ENCODE data around the gene ZKSCAN1.

ZKSCAN1 gene

GRCh38 chr7:100053215-100053614 is 37.8 kb downstream of the ZKSCAN1 start:
- peaks cover 11% of the 10 kb centered on the region for H3K4me1 ChIP-seq (ENCODE audit: control insufficient read depth, insufficient read depth, low read length, poor library complexity, severe bottlenecking)
- H3K9me3 ChIP-seq (ENCODE audit: control insufficient read depth, low read length), result no peaks in the 10 kb centered on the region
- no peak overlapping the region for H3K27ac ChIP-seq (ENCODE audit: insufficient read depth, low read length, poor library complexity, severe bottlenecking)
- peaks cover 16% of the 10 kb centered on the region for H3K36me3 ChIP-seq (ENCODE audit: control insufficient read depth, insufficient read depth, low read length)
- DNase-seq, result no peak
- H3K4me3 ChIP-seq (ENCODE audit: insufficient read depth, low read depth, low read length, poor library complexity, severe bottlenecking), result no peak overlapping the region
- no peaks in the 10 kb centered on the region for H3K27me3 ChIP-seq (replicated peaks; ENCODE audit: control insufficient read depth, insufficient read depth, low read length, poor library complexity, severe bottlenecking)

GRCh38 chr7:100057006-100057405 is 41.6 kb downstream of the ZKSCAN1 start:
- no peaks in the 10 kb centered on the region for H3K4me1 ChIP-seq (ENCODE audit: control insufficient read depth, insufficient read depth, low read length, poor library complexity, severe bottlenecking)
- no peaks in the 10 kb centered on the region for H3K27me3 ChIP-seq (replicated peaks; ENCODE audit: control insufficient read depth, insufficient read depth, low read length, poor library complexity, severe bottlenecking)
- peaks cover 23% of the 10 kb centered on the region for H3K36me3 ChIP-seq (ENCODE audit: control insufficient read depth, insufficient read depth, low read length)
- no peaks in the 10 kb centered on the region for H3K9me3 ChIP-seq (ENCODE audit: control insufficient read depth, low read length)
- H3K4me3 ChIP-seq (ENCODE audit: insufficient read depth, low read depth, low read length, poor library complexity, severe bottlenecking), result no peak overlapping the region
- DNase-seq, result no peak
- no peak overlapping the region for H3K27ac ChIP-seq (ENCODE audit: insufficient read depth, low read length, poor library complexity, severe bottlenecking)

- H3K9me3 ChIP-seq (ENCODE audit: control insufficient read depth, low read length), result no peaks in the 10 kb centered on the region
- H3K36me3 ChIP-seq (ENCODE audit: control insufficient read depth, insufficient read depth, low read length), result peaks cover 29% of the 10 kb centered on the region
- no peak overlapping the region for H3K27ac ChIP-seq (ENCODE audit: insufficient read depth, low read length, poor library complexity, severe bottlenecking)
Observed at GRCh38 chr7:100059251-100059739, 43.9 kb downstream of the ZKSCAN1 start.

GRCh38 chr7:100061518-100062193 is 46.3 kb downstream of the ZKSCAN1 start:
- Histone ChIP-seq H3K4me1 (ENCODE audit: control insufficient read depth, insufficient read depth, low read length, poor library complexity, severe bottlenecking) (no peaks in the 10 kb centered on the region), H3K9me3 (ENCODE audit: control insufficient read depth, low read length) (no peaks in the 10 kb centered on the region), H3K36me3 (ENCODE audit: control insufficient read depth, insufficient read depth, low read length) (peaks cover 32% of the 10 kb centered on the region), H3K27me3 (replicated peaks; ENCODE audit: control insufficient read depth, insufficient read depth, low read length, poor library complexity, severe bottlenecking) (no peaks in the 10 kb centered on the region), H3K27ac (ENCODE audit: insufficient read depth, low read length, poor library complexity, severe bottlenecking) (no peak overlapping the region), H3K4me3 (ENCODE audit: insufficient read depth, low read depth, low read length, poor library complexity, severe bottlenecking) (no peak overlapping the region)
- no peak for DNase-seq

More at GRCh38 chr7:100059251-100059739, 43.9 kb downstream of the ZKSCAN1 start:
- no peaks in the 10 kb centered on the region for H3K27me3 ChIP-seq (replicated peaks; ENCODE audit: control insufficient read depth, insufficient read depth, low read length, poor library complexity, severe bottlenecking)
- no peak overlapping the region for H3K4me3 ChIP-seq (ENCODE audit: insufficient read depth, low read depth, low read length, poor library complexity, severe bottlenecking)
- no peak for DNase-seq
- no peaks in the 10 kb centered on the region for H3K4me1 ChIP-seq (ENCODE audit: control insufficient read depth, insufficient read depth, low read length, poor library complexity, severe bottlenecking)

- Histone ChIP-seq H3K36me3 (ENCODE audit: control insufficient read depth, insufficient read depth, low read length) (peaks cover 15% of the 10 kb centered on the region), H3K4me1 (ENCODE audit: control insufficient read depth, insufficient read depth, low read length, poor library complexity, severe bottlenecking) (no peaks in the 10 kb centered on the region), H3K27me3 (replicated peaks; ENCODE audit: control insufficient read depth, insufficient read depth, low read length, poor library complexity, severe bottlenecking) (no peaks in the 10 kb centered on the region), H3K4me3 (ENCODE audit: insufficient read depth, low read depth, low read length, poor library complexity, severe bottlenecking) (no peak overlapping the region), H3K27ac (ENCODE audit: insufficient read depth, low read length, poor library complexity, severe bottlenecking) (no peak overlapping the region), H3K9me3 (ENCODE audit: control insufficient read depth, low read length) (no peaks in the 10 kb centered on the region)
- DNase-seq, result no peak
Observed at GRCh38 chr7:100063376-100063775, 48.0 kb downstream of the ZKSCAN1 start.

- no peak overlapping the region for H3K27ac ChIP-seq (ENCODE audit: insufficient read depth, low read length, poor library complexity, severe bottlenecking)
- H3K4me1 ChIP-seq (ENCODE audit: control insufficient read depth, insufficient read depth, low read length, poor library complexity, severe bottlenecking), result no peaks in the 10 kb centered on the region
- peaks cover 9% of the 10 kb centered on the region for H3K36me3 ChIP-seq (ENCODE audit: control insufficient read depth, insufficient read depth, low read length)
- no peak for DNase-seq
- no peaks in the 10 kb centered on the region for H3K27me3 ChIP-seq (replicated peaks; ENCODE audit: control insufficient read depth, insufficient read depth, low read length, poor library complexity, severe bottlenecking)
- no peaks in the 10 kb centered on the region for H3K9me3 ChIP-seq (ENCODE audit: control insufficient read depth, low read length)
- H3K4me3 ChIP-seq (ENCODE audit: insufficient read depth, low read depth, low read length, poor library complexity, severe bottlenecking), result no peak overlapping the region
Observed at GRCh38 chr7:100064162-100064561, 48.8 kb downstream of the ZKSCAN1 start.

GRCh38 chr7:100065452-100066186 is 50.2 kb downstream of the ZKSCAN1 start:
- Histone ChIP-seq H3K27me3 (replicated peaks; ENCODE audit: control insufficient read depth, insufficient read depth, low read length, poor library complexity, severe bottlenecking) (no peaks in the 10 kb centered on the region), H3K9me3 (ENCODE audit: control insufficient read depth, low read length) (peaks cover 1% of the 10 kb centered on the region), H3K36me3 (ENCODE audit: control insufficient read depth, insufficient read depth, low read length) (peaks cover 14% of the 10 kb centered on the region), H3K4me1 (ENCODE audit: control insufficient read depth, insufficient read depth, low read length, poor library complexity, severe bottlenecking) (no peaks in the 10 kb centered on the region), H3K27ac (ENCODE audit: insufficient read depth, low read length, poor library complexity, severe bottlenecking) (no peak overlapping the region), H3K4me3 (ENCODE audit: insufficient read depth, low read depth, low read length, poor library complexity, severe bottlenecking) (no peak overlapping the region)
- no peak for DNase-seq

GRCh38 chr7:100066953-100067352 is 51.6 kb downstream of the ZKSCAN1 start:
- Histone ChIP-seq H3K4me1 (ENCODE audit: control insufficient read depth, insufficient read depth, low read length, poor library complexity, severe bottlenecking) (no peaks in the 10 kb centered on the region), H3K4me3 (ENCODE audit: insufficient read depth, low read depth, low read length, poor library complexity, severe bottlenecking) (no peak overlapping the region), H3K27ac (ENCODE audit: insufficient read depth, low read length, poor library complexity, severe bottlenecking) (no peak overlapping the region), H3K27me3 (replicated peaks; ENCODE audit: control insufficient read depth, insufficient read depth, low read length, poor library complexity, severe bottlenecking) (no peaks in the 10 kb centered on the region), H3K36me3 (ENCODE audit: control insufficient read depth, insufficient read depth, low read length) (peaks cover 27% of the 10 kb centered on the region), H3K9me3 (ENCODE audit: control insufficient read depth, low read length) (peaks cover 14% of the 10 kb centered on the region)
- no peak for DNase-seq

GRCh38 chr7:100069991-100070390 is 54.6 kb downstream of the ZKSCAN1 start:
- H3K27ac ChIP-seq (ENCODE audit: insufficient read depth, low read length, poor library complexity, severe bottlenecking), result no peak overlapping the region
- peaks cover 48% of the 10 kb centered on the region for H3K36me3 ChIP-seq (ENCODE audit: control insufficient read depth, insufficient read depth, low read length)

GRCh38 chr7:100071018-100071723 is 55.8 kb downstream of the ZKSCAN1 start:
- Histone ChIP-seq H3K27ac (ENCODE audit: insufficient read depth, low read length, poor library complexity, severe bottlenecking) (no peak overlapping the region), H3K36me3 (ENCODE audit: control insufficient read depth, insufficient read depth, low read length) (peaks cover 60% of the 10 kb centered on the region), H3K9me3 (ENCODE audit: control insufficient read depth, low read length) (peaks cover 20% of the 10 kb centered on the region), H3K4me3 (ENCODE audit: insufficient read depth, low read depth, low read length, poor library complexity, severe bottlenecking) (no peak overlapping the region), H3K4me1 (ENCODE audit: control insufficient read depth, insufficient read depth, low read length, poor library complexity, severe bottlenecking) (no peaks in the 10 kb centered on the region), H3K27me3 (replicated peaks; ENCODE audit: control insufficient read depth, insufficient read depth, low read length, poor library complexity, severe bottlenecking) (no peaks in the 10 kb centered on the region)
- DNase-seq, result no peak

More at GRCh38 chr7:100069991-100070390, 54.6 kb downstream of the ZKSCAN1 start:
- Histone ChIP-seq H3K4me1 (ENCODE audit: control insufficient read depth, insufficient read depth, low read length, poor library complexity, severe bottlenecking) (no peaks in the 10 kb centered on the region), H3K9me3 (ENCODE audit: control insufficient read depth, low read length) (peaks cover 20% of the 10 kb centered on the region), H3K4me3 (ENCODE audit: insufficient read depth, low read depth, low read length, poor library complexity, severe bottlenecking) (no peak overlapping the region), H3K27me3 (replicated peaks; ENCODE audit: control insufficient read depth, insufficient read depth, low read length, poor library complexity, severe bottlenecking) (no peaks in the 10 kb centered on the region)
- DNase-seq, result no peak
